NT2/D1 (cell line): ENCODE data around the gene TFCP2.
"Not testable (repeated sequence)": the region's sequence is repeated elsewhere in the genome, so short reads cannot be mapped to it uniquely, and the experiment has no call there.

Experiments used
- SUZ12 ChIP-seq: IDR thresholded peaks from 2 replicates; pipeline ENCODE4 v1.6.1; 2011; ENCODE audit not compliant: insufficient read length, insufficient read depth; ENCODE audit errors: extremely low read depth
- YY1 ChIP-seq: IDR thresholded peaks from 2 replicates; pipeline ENCODE4 v1.6.1; 2011; ENCODE audit not compliant: insufficient read length, insufficient read depth
- ZNF274 ChIP-seq: IDR thresholded peaks from 2 replicates; pipeline ENCODE4 v1.6.1; 2011; ENCODE audit warnings: mild to moderate bottlenecking, low read depth, low read length

DNA sequence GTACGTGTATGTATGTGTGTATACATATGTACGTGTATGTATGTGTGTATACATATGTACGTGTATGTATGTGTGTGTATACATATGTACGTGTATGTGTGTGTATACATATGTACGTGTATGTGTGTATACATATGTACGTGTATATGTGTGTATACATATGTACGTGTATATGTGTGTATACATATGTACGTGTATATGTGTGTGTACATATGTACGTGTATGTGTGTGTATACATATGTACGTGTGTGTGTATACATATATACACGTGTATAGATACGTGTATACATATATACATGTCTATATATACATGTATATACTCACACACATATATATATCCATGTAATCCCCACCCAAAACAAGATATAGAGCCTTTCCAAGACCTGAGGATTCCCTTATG is 46.9 kb upstream of the TFCP2 start:
- not testable (repeated sequence) for TF ChIP-seq ZNF274, SUZ12, YY1
